ENCODE measurements around the gene DYSF.
"Not testable (repeated sequence)": the region's sequence is repeated elsewhere in the genome, so short reads cannot be mapped to it uniquely, and the experiment has no call there.

The DYSF gene

DNA sequence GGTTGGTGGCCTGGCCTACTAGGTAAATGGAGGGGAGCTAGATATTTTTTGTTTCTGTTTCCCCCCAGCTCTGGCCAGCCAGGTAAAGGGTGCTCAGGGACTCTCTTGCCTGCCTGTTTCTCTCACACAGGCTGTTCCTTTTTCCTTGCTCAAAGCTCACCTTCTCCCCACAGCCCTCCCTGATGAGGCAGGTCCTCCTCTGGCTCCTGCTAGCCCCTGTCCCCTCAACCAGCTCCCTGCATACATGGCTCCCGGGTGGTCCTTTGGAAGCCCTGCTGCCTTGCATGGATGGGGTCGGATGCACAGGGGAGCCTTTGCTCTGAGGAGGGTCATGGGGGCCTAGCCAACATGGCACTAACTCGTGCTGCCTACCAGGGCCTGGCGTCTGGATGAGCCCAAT lies 27.8 kb downstream of the DYSF start:
- TF ChIP-seq, protein P1, sequence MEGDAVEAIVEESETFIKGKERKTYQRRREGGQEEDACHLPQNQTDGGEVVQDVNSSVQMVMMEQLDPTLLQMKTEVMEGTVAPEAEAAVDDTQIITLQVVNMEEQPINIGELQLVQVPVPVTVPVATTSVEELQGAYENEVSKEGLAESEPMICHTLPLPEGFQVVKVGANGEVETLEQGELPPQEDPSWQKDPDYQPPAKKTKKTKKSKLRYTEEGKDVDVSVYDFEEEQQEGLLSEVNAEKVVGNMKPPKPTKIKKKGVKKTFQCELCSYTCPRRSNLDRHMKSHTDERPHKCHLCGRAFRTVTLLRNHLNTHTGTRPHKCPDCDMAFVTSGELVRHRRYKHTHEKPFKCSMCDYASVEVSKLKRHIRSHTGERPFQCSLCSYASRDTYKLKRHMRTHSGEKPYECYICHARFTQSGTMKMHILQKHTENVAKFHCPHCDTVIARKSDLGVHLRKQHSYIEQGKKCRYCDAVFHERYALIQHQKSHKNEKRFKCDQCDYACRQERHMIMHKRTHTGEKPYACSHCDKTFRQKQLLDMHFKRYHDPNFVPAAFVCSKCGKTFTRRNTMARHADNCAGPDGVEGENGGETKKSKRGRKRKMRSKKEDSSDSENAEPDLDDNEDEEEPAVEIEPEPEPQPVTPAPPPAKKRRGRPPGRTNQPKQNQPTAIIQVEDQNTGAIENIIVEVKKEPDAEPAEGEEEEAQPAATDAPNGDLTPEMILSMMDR (IDR thresholded peaks at IDR 0.05; ENCODE audit: low read depth, low read length): no peak
- H3K4me3 ChIP-seq (ENCODE audit: low read depth, low read length): no peak overlapping the region

DNA sequence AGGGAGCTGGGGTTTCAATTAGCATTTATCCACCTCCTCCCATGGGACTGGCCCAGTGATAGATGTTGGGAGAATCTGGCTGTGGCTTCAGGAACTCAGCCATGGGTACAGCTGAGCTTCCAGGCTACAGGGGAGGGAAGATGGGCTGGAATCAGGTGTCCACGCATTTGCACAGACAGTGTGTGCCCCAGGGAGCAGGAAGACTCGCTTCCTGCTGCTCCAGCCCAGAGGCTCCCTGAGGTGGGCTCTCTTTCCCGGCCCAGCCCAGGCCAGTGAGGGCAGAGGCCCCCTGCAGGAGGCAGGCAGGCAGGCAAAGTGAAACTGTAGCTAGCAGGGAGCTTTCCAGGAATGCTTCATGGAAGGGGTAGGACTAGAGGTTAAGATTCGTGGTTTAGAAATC lies 28.7 kb downstream of the DYSF start:
- H3K4me3 ChIP-seq (ENCODE audit: low read depth, low read length): no peak overlapping the region
- TF ChIP-seq, protein P1 (IDR thresholded peaks at IDR 0.05; ENCODE audit: low read depth, low read length): no peak

DNA sequence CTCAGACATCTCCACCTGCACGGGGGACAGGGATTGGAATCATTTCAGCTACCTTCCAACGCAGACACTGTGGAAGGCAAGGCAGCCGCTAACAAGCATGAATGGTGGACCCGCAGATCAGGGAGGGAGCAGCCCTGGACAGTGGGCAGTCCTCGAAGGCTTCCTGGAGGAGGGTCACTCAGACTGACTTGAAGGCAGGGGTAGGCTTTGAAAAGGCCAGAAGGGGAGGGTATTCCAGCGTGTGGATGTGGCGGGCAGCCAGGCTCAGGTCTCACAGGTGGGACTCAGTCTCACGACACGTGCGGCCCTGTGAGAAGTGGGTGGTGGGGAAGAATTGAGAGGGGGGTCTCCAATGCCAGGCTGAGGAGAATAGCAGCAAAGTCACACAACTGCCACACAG lies 29.9 kb downstream of the DYSF start:
- TF ChIP-seq, protein P1 (IDR thresholded peaks at IDR 0.05; ENCODE audit: low read depth, low read length): no peak
- H3K4me3 ChIP-seq (ENCODE audit: low read depth, low read length): no peak overlapping the region

DNA sequence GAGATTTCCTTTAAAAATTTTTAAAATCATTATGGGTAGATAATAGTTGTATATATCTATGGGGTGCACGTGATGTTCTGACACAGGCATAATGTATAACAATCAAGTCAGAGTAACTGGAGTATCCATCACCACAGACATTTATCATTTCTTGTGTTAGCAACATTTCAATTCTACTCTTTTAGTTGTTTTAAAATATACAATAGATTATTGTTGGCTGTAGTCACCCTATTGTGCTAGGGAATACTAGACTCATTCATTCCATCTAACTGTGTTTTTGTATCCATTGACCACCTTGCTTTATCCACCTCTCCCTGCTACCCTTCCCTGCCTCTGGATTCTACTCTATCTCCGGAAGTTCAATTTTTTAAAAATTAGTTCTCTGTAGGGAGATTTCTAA lies 31.0 kb downstream of the DYSF start:
- H3K4me3 ChIP-seq (ENCODE audit: low read depth, low read length): no peak overlapping the region
- TF ChIP-seq, protein P1 (IDR thresholded peaks at IDR 0.05; ENCODE audit: low read depth, low read length): no peak

DNA sequence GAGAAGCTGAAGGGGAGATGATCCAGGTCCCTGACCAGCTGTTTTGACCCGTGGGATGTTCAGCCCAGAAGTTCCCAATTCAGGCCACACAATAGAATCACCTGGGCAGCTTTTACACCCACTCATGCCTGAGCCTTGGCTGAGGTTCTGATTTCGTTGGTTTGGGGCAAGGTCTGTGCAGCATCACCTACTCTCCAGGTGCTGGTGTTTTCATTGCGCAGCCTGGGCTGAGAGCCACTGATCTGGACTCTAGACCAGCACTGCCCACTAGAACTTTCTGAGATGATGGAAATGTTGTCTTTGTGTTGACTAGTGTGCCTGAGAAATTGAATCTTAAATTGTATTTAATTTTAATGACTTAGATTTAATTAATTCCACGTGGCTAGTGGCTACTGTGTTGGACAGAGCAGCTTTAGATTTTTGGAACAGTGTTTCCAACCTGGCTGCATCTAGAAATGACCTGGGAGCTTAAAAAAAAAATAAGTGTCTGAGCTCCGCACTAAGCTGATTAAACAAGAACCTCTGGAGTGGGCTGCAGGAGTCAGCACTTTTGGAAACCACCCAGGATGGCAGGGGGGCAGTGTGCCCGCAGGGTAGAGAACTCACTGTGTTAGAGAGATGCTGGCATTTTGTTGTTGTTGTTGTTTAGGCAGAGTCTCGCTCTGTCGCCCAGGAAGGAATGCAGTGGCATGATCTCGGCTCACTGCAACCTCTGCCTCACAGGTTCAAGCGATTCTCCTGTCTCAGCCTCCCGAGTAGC lies 33.7 kb downstream of the DYSF start:
- no peak overlapping the region for H3K4me3 ChIP-seq (ENCODE audit: low read depth, low read length)
- TF ChIP-seq, protein P1 (IDR thresholded peaks at IDR 0.05; ENCODE audit: low read depth, low read length): no peak

DNA sequence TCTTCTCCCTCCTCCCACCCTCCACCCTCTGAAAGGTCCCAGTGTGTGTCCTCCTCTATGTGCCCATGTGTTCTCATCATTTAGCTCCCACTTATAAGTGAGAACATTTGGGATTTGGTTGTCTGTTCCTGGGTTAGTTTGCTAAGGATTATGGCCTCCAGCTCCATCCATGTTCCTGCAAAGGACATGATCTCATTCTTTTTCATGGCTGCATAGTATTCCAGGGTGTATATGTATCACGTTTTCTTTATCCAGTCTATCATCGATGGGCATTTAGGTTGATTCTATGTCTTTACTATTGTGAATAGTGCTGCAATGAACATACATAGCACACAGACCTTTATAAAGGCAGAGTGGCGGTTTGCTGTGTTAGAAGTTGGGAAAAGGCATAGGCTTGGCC lies 38.2 kb downstream of the DYSF start:
- H3K4me3 ChIP-seq (ENCODE audit: low read depth, low read length): not testable (repeated sequence)

DNA sequence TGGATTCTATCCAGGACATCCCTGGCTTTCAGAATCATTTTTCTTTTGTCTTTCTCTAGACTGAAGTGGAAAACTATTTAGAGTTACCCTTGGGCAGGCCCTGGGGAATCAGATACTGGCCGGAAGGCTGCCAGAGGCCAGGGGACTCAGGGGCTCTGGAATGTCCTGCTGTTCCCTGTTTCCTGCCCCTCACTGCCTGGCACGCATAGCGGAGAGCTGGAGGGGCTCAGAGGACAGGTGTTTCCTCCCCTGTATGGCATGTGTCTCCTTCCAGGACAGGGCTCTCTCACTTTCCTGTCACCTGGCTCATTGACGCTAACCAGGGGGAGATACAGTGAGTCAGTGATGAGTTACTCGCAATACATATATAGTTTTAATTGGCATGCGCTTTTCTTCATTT lies 38.8 kb downstream of the DYSF start:
- no peak overlapping the region for H3K4me3 ChIP-seq (ENCODE audit: low read depth, low read length)
- TF ChIP-seq, protein P1 (IDR thresholded peaks at IDR 0.05; ENCODE audit: low read depth, low read length): no peak

DNA sequence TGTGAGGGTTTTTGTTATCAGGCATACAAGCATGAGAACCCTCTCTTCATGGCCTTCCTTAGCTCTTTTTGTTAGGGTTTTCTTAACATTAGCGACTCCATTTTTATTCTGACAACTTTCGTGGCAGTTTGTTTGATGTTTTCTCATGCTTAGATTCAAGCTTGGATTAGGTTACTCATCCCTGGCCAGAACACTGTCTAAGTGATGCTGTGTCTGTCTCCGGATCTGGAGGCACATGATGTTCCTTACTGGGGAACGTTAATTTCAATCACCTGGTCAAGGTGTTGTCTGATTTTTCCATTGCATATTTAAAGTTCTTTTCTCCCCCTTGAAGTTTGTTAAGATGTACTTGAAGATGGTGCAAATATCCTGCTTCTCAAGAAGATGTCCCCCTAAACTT lies 40.7 kb downstream of the DYSF start:
- no peak overlapping the region for H3K4me3 ChIP-seq (ENCODE audit: low read depth, low read length)
- TF ChIP-seq, protein P1 (IDR thresholded peaks at IDR 0.05; ENCODE audit: low read depth, low read length): no peak

Data from WI38 (cell line).